Stimulated activated naive CD4-positive, alpha-beta T cell (primary cell): ENCODE measurements around the gene TLCD5.

Experiments used
- DNase-seq, 6 experiments: peaks; one replicate each; lab custom pipeline; 2025; lab: John Stamatoyannopoulos, UW

TLCD5 gene

DNA sequence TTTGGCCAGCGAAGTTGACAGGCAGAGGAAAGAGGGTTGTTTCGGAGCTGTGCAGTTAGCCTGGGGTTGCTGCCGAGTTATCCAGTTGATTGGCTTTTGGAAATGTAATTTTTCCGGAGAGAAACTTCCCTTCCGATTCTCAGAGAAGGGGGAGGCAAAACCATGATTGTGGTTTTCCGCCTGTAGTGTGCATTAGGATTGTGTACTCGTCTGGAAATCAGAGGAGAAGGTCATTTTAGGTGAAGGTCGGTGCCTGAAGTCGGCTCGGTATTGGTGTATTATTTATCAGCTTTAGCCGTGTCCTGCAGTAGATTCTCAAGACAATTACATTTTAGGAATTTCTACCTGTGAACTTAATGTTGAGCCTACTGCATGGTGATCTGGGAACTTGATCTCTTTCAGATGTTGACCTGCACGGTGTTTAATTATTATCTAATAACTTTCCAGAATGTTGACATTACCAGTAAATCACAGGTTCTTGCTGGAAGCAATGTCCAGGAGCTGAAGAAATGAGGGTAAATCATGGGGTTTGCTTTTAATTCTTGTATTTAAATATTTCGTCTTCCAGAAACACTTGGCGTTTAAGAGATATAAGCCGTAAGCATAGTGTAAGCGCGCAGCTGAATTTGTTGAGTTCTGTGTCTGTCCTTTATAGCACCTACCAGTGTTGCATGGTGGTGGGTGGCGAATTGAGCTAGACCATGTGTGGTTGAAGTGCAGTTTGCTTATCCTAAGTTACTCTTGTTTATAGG lies 12.4 kb downstream of the TLCD5 start:
- no peak for DNase-seq

DNA sequence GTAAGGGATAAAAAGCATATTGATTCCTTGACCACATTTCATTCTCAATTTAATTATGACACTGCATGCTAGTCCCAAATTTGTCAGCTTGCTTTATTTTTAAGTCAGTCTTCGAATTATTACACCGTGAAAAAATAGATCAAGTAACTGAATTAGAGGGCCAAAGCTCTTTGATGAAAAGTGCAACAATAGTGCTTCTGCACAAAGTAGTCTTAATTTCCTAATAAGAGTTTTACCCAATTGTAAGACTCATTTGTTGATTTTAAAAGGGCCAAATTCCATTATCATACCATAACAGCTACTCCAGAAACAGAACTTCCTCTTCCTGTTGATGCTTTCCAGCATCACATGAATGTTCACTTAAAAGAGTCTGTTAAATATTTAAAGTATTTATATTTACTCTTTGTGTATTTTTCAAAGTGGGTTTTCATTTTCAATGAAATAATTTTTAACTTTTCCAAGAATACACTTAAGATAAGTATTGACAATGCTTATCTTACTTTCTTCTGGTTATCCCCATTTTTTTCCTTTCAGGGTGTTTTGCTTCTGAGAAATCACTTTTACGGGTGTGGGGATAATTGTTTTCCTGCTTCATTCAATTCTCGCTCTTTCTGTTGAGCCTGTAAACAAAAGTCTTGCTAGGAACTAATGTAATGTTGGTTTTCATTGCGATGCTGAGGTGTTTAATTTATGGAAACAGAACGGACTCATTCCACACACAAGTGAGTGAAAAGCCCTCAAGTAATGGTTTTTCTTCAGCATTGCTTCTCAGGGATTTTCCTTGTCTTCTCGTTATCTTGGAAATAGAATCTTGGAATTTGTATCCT lies 13.2 kb downstream of the TLCD5 start:
- DNase-seq, result no peak

DNA sequence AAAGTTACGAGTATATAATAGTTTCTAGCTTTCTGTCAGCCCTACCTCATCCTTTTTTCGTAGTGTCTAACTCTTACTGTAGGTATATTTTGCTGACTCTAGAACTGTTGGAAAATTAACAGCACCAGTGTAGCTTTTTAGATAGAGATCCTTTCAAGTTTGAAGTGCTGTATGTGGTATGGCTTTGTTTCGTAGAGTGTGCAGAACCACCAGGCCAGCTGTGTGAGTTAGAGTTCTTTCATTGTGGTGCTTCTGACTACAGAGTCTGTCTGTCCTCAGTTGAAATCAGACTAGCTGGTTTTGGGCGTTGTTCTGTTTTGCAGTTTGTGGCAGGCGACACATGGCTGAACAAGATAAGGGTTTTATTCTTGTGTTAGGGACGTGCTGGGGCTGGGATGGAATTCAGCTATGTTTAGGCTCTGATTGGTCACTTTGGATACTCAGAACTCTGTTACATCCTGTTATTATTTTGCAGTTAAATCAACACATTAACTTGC lies 14.3 kb downstream of the TLCD5 start:
- peak in 1 of 6 experiments; percentile 8 for DNase-seq

DNA sequence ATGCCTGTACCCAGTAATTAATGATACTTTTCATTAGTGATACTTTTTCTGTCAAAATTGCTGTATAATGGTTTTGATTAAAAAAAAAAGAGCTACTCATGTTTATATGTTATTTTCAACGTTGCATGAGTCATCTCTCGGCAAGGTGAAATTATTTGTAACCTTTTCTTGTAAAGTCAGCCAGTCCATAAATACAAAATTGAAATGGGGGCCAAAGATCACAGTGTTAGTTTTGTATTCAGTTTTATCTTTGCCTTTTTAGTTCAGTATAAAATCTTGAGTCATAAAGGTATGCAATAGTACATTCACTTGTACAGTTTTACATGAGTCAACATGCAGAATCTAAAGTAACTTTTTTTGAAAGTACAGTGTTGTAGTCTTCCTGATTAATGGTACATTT lies 15.4 kb downstream of the TLCD5 start:
- no peak for DNase-seq

DNA sequence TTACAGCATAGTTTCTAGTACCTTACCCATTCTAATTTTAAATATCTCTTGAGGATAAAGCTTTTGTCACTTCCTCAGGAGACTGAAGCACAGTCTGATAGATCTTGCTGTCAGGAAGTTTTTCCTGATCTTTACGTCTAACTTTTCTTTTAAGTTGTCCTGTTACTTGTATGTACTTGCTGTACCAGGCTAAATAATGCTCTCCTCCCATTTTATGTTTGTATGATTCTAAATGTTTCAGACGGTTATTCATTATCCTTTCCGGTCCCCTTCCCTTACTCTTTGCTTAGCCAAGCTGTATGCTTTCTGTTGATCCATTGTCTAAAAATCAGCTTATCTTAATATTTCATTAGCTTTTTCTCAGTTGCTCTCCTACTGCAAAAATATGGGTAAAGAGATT lies 17.1 kb downstream of the TLCD5 start:
- DNase-seq, result no peak

DNA sequence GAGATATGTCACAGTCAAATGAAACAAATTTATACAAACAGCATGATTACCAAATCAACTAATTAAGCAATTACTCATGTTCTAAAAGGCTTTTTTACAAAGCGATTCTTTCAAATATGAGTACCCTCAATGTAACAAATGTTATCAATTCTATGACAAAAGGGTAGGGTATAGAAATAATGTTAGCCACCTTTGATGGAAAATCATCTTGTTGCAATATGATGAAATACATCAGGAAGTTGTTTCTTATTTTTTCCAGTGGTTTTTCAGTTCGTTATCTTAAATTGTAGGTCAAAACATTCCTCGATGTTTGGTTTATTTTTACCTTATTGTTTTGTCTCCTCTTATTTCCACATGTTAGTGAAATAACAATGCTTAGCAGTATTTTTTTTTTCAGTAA lies 17.6 kb downstream of the TLCD5 start:
- DNase-seq, result no peak

DNA sequence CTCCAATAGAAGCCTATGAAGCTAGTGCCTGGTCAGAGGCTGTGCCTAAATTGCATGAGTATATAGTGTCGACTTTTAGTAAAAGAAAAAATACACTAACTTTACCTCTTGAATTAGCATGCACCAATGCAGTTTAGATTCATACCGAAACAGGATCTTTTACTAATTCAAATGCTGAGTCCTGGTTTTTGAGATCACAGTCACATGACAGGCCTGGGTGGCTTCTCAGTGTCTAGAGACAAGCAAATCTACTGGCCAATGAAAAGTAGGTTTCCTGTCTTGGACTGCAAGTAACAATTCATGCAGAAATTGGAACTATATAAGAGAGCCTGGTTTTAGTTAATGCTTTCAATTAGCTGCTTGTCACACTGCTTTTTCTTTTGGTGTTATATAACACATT lies 18.3 kb downstream of the TLCD5 start:
- no peak for DNase-seq

DNA sequence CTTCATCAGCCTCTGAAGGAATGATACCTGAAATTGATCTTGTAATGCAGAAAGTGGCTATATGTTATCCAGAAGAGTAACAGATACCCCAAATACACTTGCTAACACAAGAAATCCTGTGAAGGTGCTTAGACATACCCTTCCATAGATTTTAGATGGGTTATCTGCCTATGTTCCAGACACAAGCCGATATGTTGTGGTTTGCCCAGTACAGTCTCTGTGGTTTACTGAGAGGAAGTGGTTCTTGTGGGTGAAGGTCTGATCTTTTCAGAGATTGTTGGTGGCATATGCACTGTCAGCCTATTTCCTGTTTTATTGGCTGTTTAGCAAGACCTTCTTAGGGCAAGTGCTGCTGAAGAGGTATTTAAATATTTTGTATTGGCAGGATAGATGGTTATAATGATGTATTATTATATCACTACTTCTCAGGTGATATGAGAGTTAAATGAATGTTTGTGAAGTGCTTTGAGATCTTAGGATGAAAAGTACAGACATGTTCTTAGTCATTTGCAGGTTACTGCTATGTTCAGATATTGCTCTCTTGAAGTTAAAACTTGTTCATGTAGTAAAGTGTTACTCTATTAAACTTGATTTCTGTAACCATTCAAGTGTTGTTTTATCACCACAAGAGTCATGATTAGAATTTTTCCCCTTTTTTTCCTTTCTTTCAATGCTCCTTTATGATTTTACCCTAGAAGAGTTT lies 19.4 kb downstream of the TLCD5 start:
- peak in 5 of 6 experiments; percentile 16 to 79 (median 77) for DNase-seq

DNA sequence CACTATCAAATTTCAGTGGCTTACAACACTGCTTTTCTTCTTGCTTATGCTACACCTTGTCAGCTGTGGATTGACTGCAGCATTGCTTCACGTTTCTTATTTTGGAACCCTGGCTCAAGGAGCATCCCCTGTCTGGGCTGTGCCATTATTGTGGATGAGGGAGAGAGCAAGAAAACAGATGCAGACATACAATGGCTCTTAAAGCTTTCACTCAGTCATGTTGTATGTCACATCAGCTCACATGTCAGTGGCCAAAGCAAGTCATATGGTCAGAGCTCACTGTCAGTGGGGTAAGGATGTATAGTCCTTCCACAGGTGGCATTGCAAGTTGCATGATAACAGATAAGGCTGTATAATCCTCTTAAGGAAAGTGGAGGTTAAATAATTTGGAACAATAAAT lies 21.1 kb downstream of the TLCD5 start:
- DNase-seq, result no peak

DNA sequence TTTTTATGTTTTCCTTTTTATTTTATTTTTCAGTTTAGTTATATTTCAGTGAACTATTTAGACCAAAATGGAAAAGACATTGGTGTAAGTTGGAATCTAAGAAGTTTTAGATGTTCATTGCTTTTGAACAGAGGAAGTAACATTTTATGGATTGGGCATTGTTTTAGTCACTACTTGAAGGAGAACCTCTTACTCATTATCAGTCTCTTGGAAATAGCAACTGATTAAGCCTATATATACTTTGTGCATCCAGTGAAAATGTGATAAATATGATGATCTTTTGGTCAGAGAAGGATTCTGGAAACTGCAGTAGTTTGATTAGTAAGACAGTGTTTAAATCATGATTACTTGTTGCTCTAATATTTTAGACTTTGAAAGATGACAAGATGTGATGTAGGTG lies 25.5 kb downstream of the TLCD5 start:
- DNase-seq, result no peak

DNA sequence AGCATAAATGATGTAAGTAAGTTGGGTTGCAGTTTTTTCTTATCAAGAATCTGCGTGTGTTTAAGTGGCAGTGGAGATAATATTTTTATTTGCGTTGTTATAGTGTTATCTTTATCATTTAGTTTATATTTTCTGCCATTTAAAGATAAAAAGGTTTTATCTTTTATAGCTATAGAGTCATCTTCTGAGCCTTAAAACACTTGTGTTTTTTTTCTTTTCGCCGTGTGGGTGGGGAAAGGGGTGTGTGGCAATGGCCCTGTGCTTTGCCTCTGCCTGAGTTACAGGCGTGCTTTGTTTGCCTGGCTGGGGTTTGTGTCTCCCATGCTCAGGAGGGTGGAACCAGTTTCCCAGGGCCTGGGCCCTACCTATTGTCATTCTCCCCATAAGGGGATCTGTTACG lies 27.3 kb downstream of the TLCD5 start:
- DNase-seq, result no peak

DNA sequence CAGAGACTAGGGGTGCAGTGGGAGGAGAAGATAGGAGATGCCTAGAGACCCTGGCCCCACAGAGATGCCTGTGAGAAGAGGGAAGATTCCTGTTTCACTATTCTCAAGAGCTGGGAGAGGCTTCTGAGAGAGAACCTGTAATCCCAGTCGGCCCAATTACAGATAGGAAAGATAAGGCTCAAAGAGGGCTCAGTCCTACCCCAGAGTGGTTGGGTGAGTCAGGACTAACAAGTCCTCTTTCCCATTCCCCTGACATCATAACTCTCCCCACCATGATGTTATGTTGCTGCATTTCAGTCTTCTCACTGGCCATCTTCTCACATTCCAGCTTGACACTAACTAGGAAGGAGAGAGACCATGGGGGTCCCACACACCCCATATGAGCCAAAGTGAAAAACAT lies 29.0 kb downstream of the TLCD5 start:
- no peak for DNase-seq

DNA sequence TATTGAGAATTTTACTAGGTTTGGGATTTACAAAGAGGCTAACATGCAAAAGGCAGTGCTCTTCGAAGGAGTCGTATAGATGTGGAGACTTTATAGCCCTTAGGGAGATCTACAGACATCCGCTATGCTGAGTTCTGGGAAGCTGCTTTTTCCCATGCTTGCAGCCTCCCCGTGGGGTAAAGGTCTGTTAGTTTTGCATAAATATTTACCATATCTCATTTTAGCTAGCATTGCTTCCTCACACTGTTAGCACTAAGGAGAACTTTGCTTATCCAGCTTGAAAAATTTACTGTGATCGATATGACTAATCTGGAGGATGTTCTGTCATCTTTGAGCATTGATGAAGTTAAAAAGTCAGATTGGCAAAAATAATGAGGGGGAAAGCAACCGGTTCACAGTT lies 29.7 kb downstream of the TLCD5 start:
- DNase-seq, result no peak

DNA sequence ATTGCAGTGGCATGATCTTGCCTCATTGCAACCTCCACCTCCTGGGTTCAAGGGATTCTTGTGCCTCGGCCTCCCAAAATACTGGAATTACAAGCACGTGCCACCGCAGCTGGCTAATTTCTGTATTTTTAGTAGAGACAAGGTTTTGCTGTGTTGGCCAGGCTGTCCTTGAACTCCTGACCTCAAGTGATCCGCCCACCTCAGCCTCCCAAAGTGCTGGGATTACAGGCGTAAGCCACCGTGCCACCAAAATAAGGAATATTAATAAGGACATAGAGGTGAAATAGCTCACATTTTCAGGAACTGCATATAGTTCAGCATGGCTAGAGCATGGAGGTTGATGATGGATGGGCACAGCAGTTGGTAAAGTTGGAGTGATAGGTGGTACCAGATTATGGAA lies 32.5 kb downstream of the TLCD5 start:
- DNase-seq, result no peak

DNA sequence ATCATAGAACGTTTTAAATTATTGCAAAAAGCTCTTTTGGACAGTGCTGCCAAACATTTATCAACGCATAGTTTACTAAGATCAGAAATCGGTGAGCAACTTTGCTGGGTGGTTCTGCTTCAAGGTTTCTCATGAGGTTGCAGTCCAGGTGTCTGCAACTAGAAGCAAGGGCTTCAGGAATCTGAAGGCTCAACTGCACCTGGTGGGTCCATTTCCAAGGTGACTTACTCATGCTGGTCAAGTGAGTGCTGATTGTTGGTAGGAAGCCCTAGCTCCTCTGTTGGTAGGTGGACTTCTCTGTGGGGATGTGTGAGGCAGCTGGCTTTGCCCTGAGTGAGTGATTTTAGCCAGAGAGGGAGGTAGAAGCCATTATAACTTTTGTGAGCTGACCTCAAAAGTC lies 33.6 kb downstream of the TLCD5 start:
- DNase-seq, result no peak

DNA sequence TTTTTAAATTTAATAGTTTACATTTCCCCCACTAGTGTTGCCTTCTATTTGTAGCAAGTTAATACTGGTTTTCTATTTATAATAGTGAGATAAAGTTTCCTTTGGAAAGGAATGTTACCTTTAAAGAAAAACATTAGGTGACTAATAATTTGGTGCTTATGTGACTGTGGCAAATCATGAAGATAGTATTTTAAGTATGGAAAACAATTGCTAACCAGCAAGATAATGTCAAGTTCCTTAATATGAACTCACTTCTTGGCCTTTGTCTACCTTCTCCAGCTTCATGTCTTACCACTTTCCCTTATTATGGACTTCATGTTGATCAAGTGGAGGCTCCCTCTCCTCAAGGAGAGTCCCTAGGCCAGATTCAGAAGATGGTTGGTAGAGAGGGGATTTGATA lies 38.3 kb downstream of the TLCD5 start:
- DNase-seq, result no peak

DNA sequence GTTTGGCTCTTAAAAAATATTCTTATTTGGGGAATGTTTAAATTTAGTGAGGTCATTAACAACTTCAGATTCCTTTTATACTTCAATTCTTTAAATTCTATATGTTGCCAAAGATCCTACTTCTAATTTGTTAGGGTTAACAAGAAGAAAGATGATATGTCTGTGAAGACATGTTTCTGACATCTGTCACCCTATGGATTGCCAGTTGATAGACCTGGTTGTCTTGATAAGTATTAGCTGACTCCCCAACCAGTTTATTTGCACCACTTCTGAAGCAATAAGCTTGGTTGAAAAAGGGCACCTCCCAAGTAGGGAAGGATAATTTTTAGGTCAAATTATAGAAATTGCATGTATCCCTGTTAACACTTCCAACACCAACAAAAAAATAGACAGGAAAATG lies 40.4 kb downstream of the TLCD5 start:
- no peak for DNase-seq

DNA sequence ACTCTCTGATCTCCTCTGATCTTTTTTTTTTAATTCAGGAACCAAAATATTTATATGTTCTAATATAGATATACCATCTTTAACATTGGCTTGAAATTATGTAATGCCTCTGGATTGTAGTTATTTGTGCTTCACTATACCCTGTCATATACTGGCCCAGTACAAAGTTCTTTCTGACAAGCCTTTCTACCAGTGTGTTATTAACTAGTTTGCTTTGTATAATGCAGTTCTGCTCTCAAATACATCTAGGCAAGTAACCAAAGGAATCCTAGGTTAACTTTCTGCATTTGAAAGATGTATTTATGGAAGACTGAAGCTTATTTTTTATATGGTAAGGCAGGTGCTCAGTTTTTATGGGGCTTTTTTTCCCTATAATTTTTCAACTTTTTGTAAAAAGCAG lies 47.2 kb downstream of the TLCD5 start:
- DNase-seq, result no peak

DNA sequence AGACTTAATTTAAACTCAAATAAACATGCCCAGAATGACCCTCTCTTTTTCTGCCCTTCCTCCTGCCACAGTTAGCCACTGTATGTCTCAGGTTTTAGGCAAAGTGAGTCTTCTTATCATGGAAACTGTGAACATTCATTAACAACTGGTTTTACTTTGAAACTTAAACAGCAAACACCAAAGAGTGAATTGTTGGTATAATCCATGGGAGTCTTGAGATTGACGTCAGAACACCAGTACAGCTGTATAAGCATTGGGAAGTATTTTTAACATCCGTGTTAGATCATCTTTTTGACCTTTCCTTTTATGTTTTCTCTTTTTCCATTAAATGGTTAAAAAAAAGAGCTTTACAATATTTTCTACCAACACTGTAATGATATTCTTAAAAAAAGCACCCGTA lies 50.0 kb downstream of the TLCD5 start:
- DNase-seq, result no peak

DNA sequence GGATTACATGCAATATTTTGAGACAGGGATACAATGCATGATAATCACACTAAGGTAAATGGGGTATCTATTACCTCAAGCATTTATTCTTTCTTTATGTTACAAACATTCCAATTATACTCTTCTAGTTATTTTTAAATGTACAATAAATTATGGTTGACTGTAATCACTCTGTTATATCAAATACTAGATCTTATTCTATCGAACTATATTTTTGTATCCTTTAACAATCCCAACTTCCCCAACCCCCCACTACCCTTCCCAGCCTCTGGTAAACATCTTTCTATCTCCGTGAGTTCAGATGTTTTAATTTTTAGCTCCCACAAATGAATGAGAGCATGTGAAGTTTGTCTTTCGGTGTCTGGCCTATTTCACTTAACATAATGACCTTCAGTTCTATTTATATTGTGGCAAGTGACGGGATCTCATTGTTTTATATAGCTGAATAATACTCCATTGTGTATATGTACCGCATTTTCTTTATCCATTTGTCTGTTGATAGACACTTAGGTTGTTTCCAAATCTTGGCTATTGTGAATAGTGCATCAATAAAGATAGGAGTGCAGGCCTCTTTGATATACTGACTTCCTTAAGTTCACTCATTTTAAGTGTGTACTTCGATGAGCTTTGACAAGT lies 51.6 kb downstream of the TLCD5 start:
- no peak for DNase-seq

DNA sequence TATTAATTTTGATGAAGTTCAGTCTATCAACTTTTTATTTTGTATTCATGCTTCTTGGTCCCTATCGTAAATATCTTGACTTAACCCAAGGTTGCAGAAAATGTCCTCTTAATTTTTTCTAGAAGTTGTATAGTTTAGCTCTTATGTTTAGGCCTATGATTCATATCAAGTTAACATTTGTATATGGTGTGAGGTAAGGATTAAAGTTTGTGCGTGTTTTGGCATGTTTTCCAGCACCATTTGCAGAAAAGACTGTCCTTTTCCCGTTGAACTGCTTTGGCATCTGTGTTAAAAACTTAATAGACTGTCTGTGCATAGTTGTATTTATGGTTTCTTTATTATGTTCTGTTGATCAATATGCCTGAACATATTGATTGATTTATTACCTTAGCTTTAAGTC lies 53.4 kb downstream of the TLCD5 start:
- DNase-seq, result no peak

DNA sequence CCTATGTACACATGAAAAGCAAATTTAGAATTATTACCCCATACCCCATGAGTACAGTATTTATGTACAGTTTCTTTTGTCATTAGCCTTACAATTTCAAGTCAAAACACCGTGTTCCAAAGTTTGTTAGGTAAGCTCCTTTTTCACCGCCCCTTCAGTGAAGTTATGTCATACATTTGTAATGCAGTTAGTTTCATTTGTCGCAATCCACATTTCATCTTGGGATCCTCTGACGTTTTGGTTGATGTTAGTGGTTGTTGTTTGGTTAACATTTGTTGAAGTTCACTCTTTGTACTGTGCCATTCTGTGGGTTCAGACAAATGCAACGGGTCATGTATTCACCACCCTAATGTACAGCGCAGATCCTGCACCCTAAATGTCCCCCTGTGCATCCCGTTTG lies 56.3 kb downstream of the TLCD5 start:
- no peak for DNase-seq
